Liver (tissue), 9 donors: ENCODE measurements around the gene VPS35L. TPM values are rescaled to one million over a fixed set of nuclear protein-coding genes. Genes with fewer than 3 reads are reported as not detected.

Source experiments
- DNase-seq: peaks from one replicate; pipeline ENCODE4 v3.0.0-alpha.2; 2017; ENCODE audit warnings: low spot score
- H3K27ac ChIP-seq, 2 donors: one replicate each; pipeline ENCODE4 v1.7.0; 2013; ENCODE audit warnings: inconsistent platforms in 2 of 2, low read length in 2 of 2, control low read depth in 1 of 2, low read depth in 1 of 2, mild to moderate bottlenecking in 1 of 2
- H3K27me3 ChIP-seq, 4 donors: one replicate each; pipeline versions ENCODE4 v1.6.1 to v1.7.0; 2013; ENCODE audit warnings: low read length in 3 of 4, inconsistent platforms in 1 of 4, mild to moderate bottlenecking in 1 of 4, moderate library complexity in 1 of 4; ENCODE audit not compliant: control insufficient read depth in 4 of 4, insufficient read depth in 4 of 4
- H3K36me3 ChIP-seq, 4 donors: one replicate each; pipeline versions ENCODE4 v1.6.1 to v1.7.0; 2013; ENCODE audit warnings: low read length in 3 of 4, mild to moderate bottlenecking in 3 of 4, low read depth in 1 of 4, moderate library complexity in 1 of 4; ENCODE audit not compliant: control insufficient read depth in 4 of 4, insufficient read depth in 3 of 4
- H3K4me1 ChIP-seq, 4 donors: one replicate each; pipeline versions ENCODE4 v1.6.1 to v1.7.0; 2013; ENCODE audit warnings: low read length in 3 of 4, mild to moderate bottlenecking in 3 of 4, moderate library complexity in 1 of 4; ENCODE audit not compliant: control insufficient read depth in 4 of 4, insufficient read depth in 4 of 4
- H3K4me3 ChIP-seq, 3 donors: one replicate each; pipeline versions ENCODE4 v1.6.1 to v1.7.0; 2013; ENCODE audit warnings: low read length in 3 of 3, control low read depth in 1 of 3, low read depth in 1 of 3, mild to moderate bottlenecking in 1 of 3
- H3K9ac ChIP-seq, 2 donors: one replicate each; pipeline ENCODE4 v1.7.0; 2013; ENCODE audit warnings: low read length in 2 of 2, mild to moderate bottlenecking in 2 of 2, moderate library complexity in 2 of 2, control low read depth in 1 of 2, low read depth in 1 of 2
- H3K9me3 ChIP-seq, 4 donors: one replicate each; pipeline versions ENCODE4 v1.6.1 to v1.7.0; 2013; ENCODE audit warnings: low read length in 3 of 4; ENCODE audit not compliant: control insufficient read depth in 4 of 4
- ATF3 ChIP-seq: IDR thresholded peaks from 2 replicates; pipeline ENCODE4 v1.6.1; 2016; ENCODE audit warnings: antibody characterized with exemption
- EGR1 ChIP-seq, 2 donors: IDR thresholded peaks; 2 replicates each; pipeline ENCODE4 v1.6.1; 2016 to 2018; ENCODE audit warnings: antibody characterized with exemption in 2 of 2, low read depth in 2 of 2
- FOXA1 ChIP-seq: IDR thresholded peaks from 2 replicates; pipeline ENCODE4 v1.6.1; 2016; ENCODE audit warnings: antibody characterized with exemption
- FOXA2 ChIP-seq: IDR thresholded peaks from 2 replicates; pipeline ENCODE4 v1.6.1; 2016; ENCODE audit warnings: antibody characterized with exemption
- GABPA ChIP-seq, 2 donors: IDR thresholded peaks in 1 of 2; conservative IDR thresholded peaks in 1 of 2; 2 replicates each; pipeline ENCODE4 v1.6.1; 2016; ENCODE audit warnings: antibody characterized with exemption in 2 of 2, mild to moderate bottlenecking in 1 of 2, moderate library complexity in 1 of 2
- HNF4A ChIP-seq, 2 donors: conservative IDR thresholded peaks; 2 replicates each; pipeline ENCODE4 v1.6.1; 2016; ENCODE audit warnings: antibody characterized with exemption in 2 of 2, mild to moderate bottlenecking in 2 of 2
- HNF4G ChIP-seq: IDR thresholded peaks from 2 replicates; pipeline ENCODE4 v1.6.1; 2016; ENCODE audit warnings: antibody characterized with exemption
- JUND ChIP-seq, 2 donors: IDR thresholded peaks; 2 replicates each; pipeline ENCODE4 v1.6.1; 2016; ENCODE audit warnings: antibody characterized with exemption in 2 of 2
- MAX ChIP-seq: IDR thresholded peaks from 2 replicates; pipeline ENCODE4 v1.6.1; 2016; ENCODE audit warnings: antibody characterized with exemption
- NR2F2 ChIP-seq: IDR thresholded peaks from 2 replicates; pipeline ENCODE4 v1.6.1; 2016; ENCODE audit warnings: antibody characterized with exemption
- RAD21 ChIP-seq, 2 donors: IDR thresholded peaks; 2 replicates each; pipeline ENCODE4 v1.6.1; 2016; ENCODE audit warnings: antibody characterized with exemption in 2 of 2, mild to moderate bottlenecking in 2 of 2
- REST ChIP-seq: IDR thresholded peaks from 2 replicates; pipeline ENCODE4 v1.6.1; 2016; ENCODE audit warnings: antibody characterized with exemption, mild to moderate bottlenecking
- SP1 ChIP-seq: IDR thresholded peaks from 2 replicates; pipeline ENCODE4 v1.6.1; 2018; ENCODE audit warnings: antibody characterized with exemption, mild to moderate bottlenecking
- TAF1 ChIP-seq: conservative IDR thresholded peaks from 2 replicates; pipeline ENCODE4 v1.6.1; 2016; ENCODE audit warnings: antibody characterized with exemption, mild to moderate bottlenecking
- WGBS: extraction: QIAGEN DNeasy Blood & Tissue Kit; methylation state at CpG from one replicate; pipeline ENCODE4 v1.1.7; 2013; 5-methylcytosine and 5-hydroxymethylcytosine counted together
- polyA plus RNA-seq, 2 donors: library from polyadenylated mRNA; stranded (reverse) in 1 of 2; unstranded in 1 of 2; fragments of 200-250 nt in 1 of 2; fragments of >200 nt in 1 of 2; fragmentation: Nextera tagmentation in 1 of 2; extraction: Ambion mirVana in 1 of 2; gene quantifications; one replicate each; pipeline versions ENCODE4 v1.2.1 to v1.2.3, GENCODE V29; 2013 to 2015
- total RNA-seq, 2 donors: library from RNA; depleted of rRNA; stranded (reverse); fragments of >200 nt; gene quantifications; one replicate each; pipeline ENCODE4 v1.2.3, GENCODE V29; 2014
- donor health status: healthy.
- donor health status: healthy.
- donor health status: healthy.
- donor health status: healthy.
- donor health status: healthy.

Gene VPS35L
- total and polyA plus RNA-seq, 4 donors: 10.5 to 18.2 (median 15.1) TPM

- H3K9me3 ChIP-seq: no peaks in the 10 kb centered on the region
- H3K4me3 ChIP-seq: no peak overlapping the region
- DNase-seq: no peak
- TF ChIP-seq FOXA1 (no peak), ATF3 (no peak), JUND (IDR thresholded peaks at IDR 0.05) (no peak), HNF4A (conservative IDR thresholded peaks at IDR 0.05) (no peak), MAX (no peak), EGR1 (IDR thresholded peaks at IDR 0.05; ENCODE audit: low read depth in 2 of 2) (no peak), RAD21 (IDR thresholded peaks at IDR 0.05) (no peak), HNF4G (no peak), NR2F2 (no peak), GABPA (IDR thresholded peaks at IDR 0.05 in 1 of 2, conservative IDR thresholded peaks at IDR 0.05 in 1 of 2) (no peak), FOXA2 (no peak), TAF1 (no peak), SP1 (no peak), REST (no peak)
- H3K4me1 ChIP-seq: peaks cover 0 to 12% (median 7%) of the 10 kb centered on the region in 4 donors
- H3K27me3 ChIP-seq: no peaks in the 10 kb centered on the region
- peak overlapping the region in 1 of 2 donors; percentile 14 for H3K27ac ChIP-seq
- H3K9ac ChIP-seq: no peak overlapping the region
- peaks cover 0 to 11% (median 3%) of the 10 kb centered on the region in 4 donors for H3K36me3 ChIP-seq
- 98% methylated on average over 15 of the region's 15 CpGs for WGBS
Measured at GRCh38 chr16:19696961-19697360, 141.5 kb downstream of the VPS35L start.

GRCh38 chr16:19697756-19698318 is 142.3 kb downstream of the VPS35L start:
- H3K27ac ChIP-seq: no peak overlapping the region
- TF ChIP-seq EGR1 (IDR thresholded peaks at IDR 0.05; ENCODE audit: low read depth in 2 of 2) (no peak), FOXA2 (no peak)
- H3K27me3 ChIP-seq: no peaks in the 10 kb centered on the region
- H3K4me3 ChIP-seq: no peak overlapping the region
- WGBS: 83% methylated on average over 8 of the region's 8 CpGs
- no peak overlapping the region for H3K9ac ChIP-seq
- peaks cover 0 to 10% (median 1%) of the 10 kb centered on the region in 4 donors for H3K36me3 ChIP-seq
- no peak for DNase-seq
- H3K4me1 ChIP-seq: peaks cover 0 to 12% (median 7%) of the 10 kb centered on the region in 4 donors
- no peaks in the 10 kb centered on the region for H3K9me3 ChIP-seq
